ENCODE measurements around the gene LTK. TPM values are rescaled to one million over a fixed set of nuclear protein-coding genes. Genes with fewer than 3 reads are reported as not detected.

The LTK gene
- total and polyA plus RNA-seq, 2 of the 4 experiments (the other 2 are of a cell fraction): 0.18 to 0.62 TPM

DNA sequence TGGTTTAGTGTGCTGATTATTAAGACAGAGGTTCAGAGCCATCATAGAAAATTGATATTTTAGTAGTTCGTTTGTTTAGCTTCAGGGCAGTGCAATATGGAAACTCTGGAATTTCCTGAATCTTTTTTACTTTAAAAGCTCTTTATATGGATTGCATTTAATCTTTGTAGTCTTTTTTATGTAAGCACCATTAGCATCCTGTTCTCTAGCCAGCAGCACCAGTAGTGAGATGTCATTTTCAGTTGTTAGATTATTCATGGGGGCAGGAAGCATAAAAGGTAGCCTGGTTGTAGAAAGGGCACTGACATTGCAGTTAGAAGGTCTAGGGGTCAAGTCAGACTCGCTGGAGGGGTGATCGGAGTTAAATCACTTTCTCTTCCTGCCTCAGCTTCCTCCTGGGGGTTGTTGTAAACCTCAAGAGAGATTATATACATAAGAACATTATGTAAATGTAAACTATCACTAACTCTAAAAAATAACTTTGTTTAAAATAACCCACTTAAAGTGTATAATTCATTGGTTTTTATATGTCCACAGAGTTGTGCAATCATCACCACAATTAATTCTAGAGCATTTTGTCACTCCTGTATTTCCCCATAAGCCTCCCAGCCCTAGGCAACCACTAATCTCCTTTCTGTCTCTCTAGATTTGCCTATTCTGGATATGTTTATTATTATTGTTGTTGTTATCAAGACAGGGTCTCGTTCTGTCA is 51.4 kb downstream of the LTK start:
- BruUV-seq (replicated peaks): no TSS peak
- Histone ChIP-seq H3K79me1 (ENCODE audit: low read depth in 1 of 2, low read length in 2 of 2) (peaks cover 5 to 26% of the 10 kb centered on the region in 2 experiments; a peak in 3 of 4 replicates), H2AK9ac (replicated peaks; ENCODE audit: low read depth, low read length, poor library complexity) (no peak overlapping the region), H2BK120ac (ENCODE audit: low read depth, low read length) (no peak overlapping the region), H2AFZ (replicated peaks; ENCODE audit: low read length, poor library complexity) (no peak overlapping the region), H3K4me2 (ENCODE audit: low read depth, low read length) (no peak overlapping the region), H2BK20ac (ENCODE audit: low read depth, low read length) (no peak overlapping the region), H4K5ac (ENCODE audit: low read depth, low read length) (no peak overlapping the region), H3K9ac (ENCODE audit: low read depth, low read length) (no peak overlapping the region), H3K4me1 (ENCODE audit: control insufficient read depth, insufficient read depth, low read length) (peaks cover 4% of the 10 kb centered on the region), H3K4me3 (ENCODE audit: insufficient read depth, low read depth, low read length) (no peak overlapping the region), H4K91ac (ENCODE audit: insufficient read depth, low read depth, low read length) (no peak overlapping the region), H2BK15ac (ENCODE audit: low read depth, low read length) (no peak overlapping the region), H3K9me3 (ENCODE audit: control insufficient read depth, insufficient read depth, low read length) (no peaks in the 10 kb centered on the region), H3K23ac (ENCODE audit: low read depth, low read length) (no peak overlapping the region), H3K27ac (ENCODE audit: insufficient read depth, low read length) (no peak overlapping the region; the same call in 1 of the 2 replicates), H3K36me3 (ENCODE audit: control insufficient read depth, insufficient read depth, low read length) (peaks cover 34% of the 10 kb centered on the region), H3K27me3 (ENCODE audit: control insufficient read depth, insufficient read depth, low read length) (no peaks in the 10 kb centered on the region), H2BK5ac (ENCODE audit: low read depth, low read length, poor library complexity, severe bottlenecking) (no peak overlapping the region), H4K20me1 (ENCODE audit: insufficient read depth, low read length) (peaks cover 10% of the 10 kb centered on the region; the same call in 1 of the 2 replicates), H3K4ac (ENCODE audit: low read depth, low read length) (no peak overlapping the region), H3K56ac (ENCODE audit: extremely low read depth, insufficient read depth, low read length) (no peak overlapping the region), H3K18ac (ENCODE audit: low read depth, low read length) (no peak overlapping the region), H3K14ac (replicated peaks; ENCODE audit: low read depth, low read length) (no peak overlapping the region), H4K8ac (ENCODE audit: low read depth in 2 of 2, low read length in 2 of 2) (no peak overlapping the region), H3K9me1 (ENCODE audit: insufficient read depth, low read length) (no peaks in the 10 kb centered on the region; the same call in 1 of the 2 replicates), H2AK5ac (ENCODE audit: low read depth, low read length) (no peak overlapping the region)
- dilution Hi-C loops (cut with HindIII; ENCODE audit: low sequenced_read_pairs, unreplicated experiment) (no loop called here), in situ Hi-C loops (cut with MboI; ENCODE audit: low sequenced_read_pairs) (no loop called here), intact Hi-C loops (cut with micrococcal nuclease) (loop anchor here (10.0 kb wide), 1 partner anchor 353 kb away; no protein-coding TSS in a partner anchor)
- ATAC-seq (ENCODE audit: low read depth) (peak; percentile 33), DNase-seq (peak; percentile 23)
- POLR2A ChIA-PET (ENCODE audit: unreplicated experiment): no interaction called here
- 60% methylated on average over 1 of the region's 4 CpGs; no CpG with 5 or more reads in 1 of the 2 experiments for WGBS, 2 experiments (ENCODE audit: extremely low coverage in 2 of 2, insufficient read length in 1 of 2)
- TF ChIP-seq MXI1 (IDR thresholded peaks at IDR 0.05; ENCODE audit: borderline replicate concordance, low read depth, low read length) (no peak), RFX5 (IDR thresholded peaks at IDR 0.05; ENCODE audit: low read depth, low read length) (no peak), MAFK (IDR thresholded peaks at IDR 0.05; ENCODE audit: low read depth, low read length) (no peak), CEBPB (IDR thresholded peaks at IDR 0.05; ENCODE audit: low read depth, low read length) (peak; percentile 82), BHLHE40 (IDR thresholded peaks at IDR 0.05; ENCODE audit: low read depth, low read length) (no peak)
- CTCF ChIA-PET: interaction anchor here (0.5 kb wide), 1 partner anchor 233 kb away, joined by 3 read pairs; no protein-coding TSS in a partner anchor

Other genes starting within 250 kb of the LTK start
- gene OIP5, start 181.2 kb downstream of the LTK start, total RNA-seq (2012; rRNA removed): 4.1 and 7.5 TPM in 2 replicates
- 5.4 and 5.5 TPM in 2 replicates for gene OIP5, start 181.2 kb downstream of the LTK start, polyA plus RNA-seq (2012; rRNA removed)
- gene NUSAP1, start 180.9 kb downstream of the LTK start, total RNA-seq (2012; rRNA removed): 92.5 and 123 TPM in 2 replicates
- gene NUSAP1, start 180.9 kb downstream of the LTK start, polyA plus RNA-seq (2012; rRNA removed): 59.2 and 61.7 TPM in 2 replicates
- gene NDUFAF1, start 111.3 kb downstream of the LTK start, total RNA-seq (2012; rRNA removed): 16.8 and 28.3 TPM in 2 replicates
- 13.4 and 14.6 TPM in 2 replicates for gene NDUFAF1, start 111.3 kb downstream of the LTK start, polyA plus RNA-seq (2012; rRNA removed)
- 15.1 and 17.8 TPM in 2 replicates for gene RTF1, start 96.7 kb downstream of the LTK start, total RNA-seq (2012; rRNA removed)
- gene RTF1, start 96.7 kb downstream of the LTK start, polyA plus RNA-seq (2012; rRNA removed): 21.7 and 24.3 TPM in 2 replicates
- 1.1 and 1.4 TPM in 2 replicates for gene ITPKA, start 20.0 kb downstream of the LTK start, total RNA-seq (2012; rRNA removed)
- gene ITPKA, start 20.0 kb downstream of the LTK start, polyA plus RNA-seq (2012; rRNA removed): 1.8 and 2.2 TPM in 2 replicates
- 9.1 and 9.4 TPM in 2 replicates for gene RPAP1, start 30.4 kb upstream of the LTK start, total RNA-seq (2012; rRNA removed)
- gene RPAP1, start 30.4 kb upstream of the LTK start, polyA plus RNA-seq (2012; rRNA removed): 18.1 and 22.7 TPM in 2 replicates
- gene TYRO3, start 45.4 kb upstream of the LTK start, total RNA-seq (2012; rRNA removed): 10.6 and 11.5 TPM in 2 replicates
- gene TYRO3, start 45.4 kb upstream of the LTK start, polyA plus RNA-seq (2012; rRNA removed): 15.1 and 18.4 TPM in 2 replicates
- gene MGA, start 146.6 kb upstream of the LTK start, total RNA-seq (2012; rRNA removed): 38.0 and 48.3 TPM in 2 replicates
- gene MGA, start 146.6 kb upstream of the LTK start, polyA plus RNA-seq (2012; rRNA removed): 3.0 and 3.2 TPM in 2 replicates

All from IMR-90 (cell line).